ENCODE data around the gene CTNNA2.
"Not testable (repeated sequence)": the region's sequence is repeated elsewhere in the genome, so short reads cannot be mapped to it uniquely, and the experiment has no call there.

The CTNNA2 gene

GRCh38 chr2:80062298-80062697 lies 549.4 kb downstream of the CTNNA2 start:
- in situ Hi-C loops (cut with MboI; ENCODE audit: low sequenced_read_pairs): no loop called here

- in situ Hi-C loops (cut with MboI; ENCODE audit: low sequenced_read_pairs): no loop called here
Observed at GRCh38 chr2:80068038-80068731, 555.3 kb downstream of the CTNNA2 start.

- in situ Hi-C loops (cut with MboI; ENCODE audit: low sequenced_read_pairs): no loop called here
Observed at GRCh38 chr2:80070587-80070986, 557.7 kb downstream of the CTNNA2 start.

GRCh38 chr2:80071941-80072340 lies 559.1 kb downstream of the CTNNA2 start:
- in situ Hi-C loops (cut with MboI; ENCODE audit: low sequenced_read_pairs): no loop called here

GRCh38 chr2:80073134-80073561 lies 560.3 kb downstream of the CTNNA2 start:
- in situ Hi-C loops (cut with MboI; ENCODE audit: low sequenced_read_pairs): no loop called here

GRCh38 chr2:80074321-80075070 lies 561.6 kb downstream of the CTNNA2 start:
- in situ Hi-C loops (cut with MboI; ENCODE audit: low sequenced_read_pairs): no loop called here

GRCh38 chr2:80075719-80076118 lies 562.9 kb downstream of the CTNNA2 start:
- in situ Hi-C loops (cut with MboI; ENCODE audit: low sequenced_read_pairs): no loop called here

GRCh38 chr2:80078290-80079036 lies 565.6 kb downstream of the CTNNA2 start:
- in situ Hi-C loops (cut with MboI; ENCODE audit: low sequenced_read_pairs): no loop called here

GRCh38 chr2:80080957-80081356 lies 568.1 kb downstream of the CTNNA2 start:
- in situ Hi-C loops (cut with MboI; ENCODE audit: low sequenced_read_pairs): no loop called here

- in situ Hi-C loops (cut with MboI; ENCODE audit: low sequenced_read_pairs): no loop called here
Observed at GRCh38 chr2:80086831-80087230, 574.0 kb downstream of the CTNNA2 start.

GRCh38 chr2:80091237-80091636 lies 578.4 kb downstream of the CTNNA2 start:
- in situ Hi-C loops (cut with MboI; ENCODE audit: low sequenced_read_pairs): no loop called here

- in situ Hi-C loops (cut with MboI; ENCODE audit: low sequenced_read_pairs): no loop called here
Observed at GRCh38 chr2:80092474-80092873, 579.6 kb downstream of the CTNNA2 start.

- in situ Hi-C loops (cut with MboI; ENCODE audit: low sequenced_read_pairs): not testable (repeated sequence)
Observed at GRCh38 chr2:80098503-80098902, 585.7 kb downstream of the CTNNA2 start.

GRCh38 chr2:80102026-80102425 lies 589.2 kb downstream of the CTNNA2 start:
- in situ Hi-C loops (cut with MboI; ENCODE audit: low sequenced_read_pairs): no loop called here

- in situ Hi-C loops (cut with MboI; ENCODE audit: low sequenced_read_pairs): no loop called here
Observed at GRCh38 chr2:80105015-80105640, 592.3 kb downstream of the CTNNA2 start.

GRCh38 chr2:80111185-80111584 lies 598.3 kb downstream of the CTNNA2 start:
- in situ Hi-C loops (cut with MboI; ENCODE audit: low sequenced_read_pairs): no loop called here

- in situ Hi-C loops (cut with MboI; ENCODE audit: low sequenced_read_pairs): no loop called here
Observed at GRCh38 chr2:80112790-80113189, 599.9 kb downstream of the CTNNA2 start.

GRCh38 chr2:80113399-80113798 lies 600.5 kb downstream of the CTNNA2 start:
- in situ Hi-C loops (cut with MboI; ENCODE audit: low sequenced_read_pairs): no loop called here

- in situ Hi-C loops (cut with MboI; ENCODE audit: low sequenced_read_pairs): no loop called here
Observed at GRCh38 chr2:80114812-80115211, 602.0 kb downstream of the CTNNA2 start.

GRCh38 chr2:80117401-80117800 lies 604.5 kb downstream of the CTNNA2 start:
- in situ Hi-C loops (cut with MboI; ENCODE audit: low sequenced_read_pairs): no loop called here

GRCh38 chr2:80120866-80121265 lies 608.0 kb downstream of the CTNNA2 start:
- in situ Hi-C loops (cut with MboI; ENCODE audit: low sequenced_read_pairs): no loop called here

Data from HL-60/S4 treated with phorbol 12-myristate 13-acetate at 8.2 ng/mL for 4 days and 3 days (cell line).